NCI-H748 (cell line): ENCODE measurements around the gene ADAP1.
"Not testable (repeated sequence)": the region's sequence is repeated elsewhere in the genome, so short reads cannot be mapped to it uniquely, and the experiment has no call there.

Experiments used
- DNase-seq: peaks from one replicate; lab custom pipeline; 2025; ENCODE audit not compliant: unreplicated experiment; lab: John Stamatoyannopoulos, UW

ADAP1 gene

GRCh38 chr7:883055-884021 is 71.1 kb downstream of the ADAP1 start:
- no peak for DNase-seq

- no peak for DNase-seq
Observed at GRCh38 chr7:882336-883035, 72.0 kb downstream of the ADAP1 start.

GRCh38 chr7:881441-882234 is 72.8 kb downstream of the ADAP1 start:
- no peak for DNase-seq

GRCh38 chr7:880450-880849 is 74.0 kb downstream of the ADAP1 start:
- no peak for DNase-seq

GRCh38 chr7:879706-880105 is 74.8 kb downstream of the ADAP1 start:
- DNase-seq = no peak

GRCh38 chr7:879093-879492 is 75.4 kb downstream of the ADAP1 start:
- DNase-seq = no peak

GRCh38 chr7:877312-878232 is 76.9 kb downstream of the ADAP1 start:
- DNase-seq = peak; percentile 34

GRCh38 chr7:876972-877311 is 77.5 kb downstream of the ADAP1 start:
- peak; percentile 67 for DNase-seq

- DNase-seq = peak; percentile 98
Observed at GRCh38 chr7:876077-876971, 78.2 kb downstream of the ADAP1 start, which contains the start of gene GET4. Gene GET4 (plus strand): TSS chr7:876554. CDS start chr7:876646, 92 bp downstream.

- DNase-seq = peak; percentile 32
Observed at GRCh38 chr7:875476-876076, 78.9 kb downstream of the ADAP1 start.

- peak; percentile 32 for DNase-seq
Observed at GRCh38 chr7:875051-875450, 79.4 kb downstream of the ADAP1 start.

GRCh38 chr7:874031-874749 is 80.3 kb downstream of the ADAP1 start:
- DNase-seq = no peak

- peak; percentile 79 for DNase-seq
Observed at GRCh38 chr7:873367-874002, 81.0 kb downstream of the ADAP1 start.

GRCh38 chr7:872685-873084 is 81.8 kb downstream of the ADAP1 start:
- DNase-seq = not testable (repeated sequence)

- DNase-seq = no peak
Observed at GRCh38 chr7:871900-872537, 82.5 kb downstream of the ADAP1 start.

- no peak for DNase-seq
Observed at GRCh38 chr7:869348-869747, 85.1 kb downstream of the ADAP1 start.

GRCh38 chr7:868189-868486 is 86.3 kb downstream of the ADAP1 start:
- no peak for DNase-seq
